ENCODE measurements around the gene DYNC1I2.

GRCh38 chr2:171745141-171745540 is 57.9 kb downstream of the DYNC1I2 start:
- no peak for TF ChIP-seq POLR2A (IDR thresholded peaks at IDR 0.05; ENCODE audit: low read depth, low read length)
- no peak for TF ChIP-seq TAF1 (IDR thresholded peaks at IDR 0.05; ENCODE audit: borderline replicate concordance, low read depth, low read length)
